MM.1S (cell line): Measurements from ENCODE around the gene MYO10.
A peak's percentile ranks its signal among the peaks of the same experiment; 100 is the strongest.

ENCODE experiments used
- DNase-seq: peaks from one replicate; pipeline ENCODE4 v3.0.0-alpha.2; 2015
- H2AFZ ChIP-seq: fragments of 300-600 bp; sonication (generic); 2 replicates; pipeline ENCODE4 v1.6.0; 2016; ENCODE audit warnings: antibody characterized with exemption, low read length
- H3F3A ChIP-seq: fragments of 300-600 bp; sonication (generic); 2 replicates; pipeline ENCODE4 v1.6.1; 2016; ENCODE audit warnings: mild to moderate bottlenecking, antibody characterized with exemption, low read length, moderate library complexity, mixed read lengths; ENCODE audit not compliant: insufficient read depth
- H3K27ac ChIP-seq: fragments of 300-600 bp; sonication (generic); 2 replicates; pipeline ENCODE4 v1.5.1; 2016; ENCODE audit warnings: mild to moderate bottlenecking, low read length
- H3K27me3 ChIP-seq: fragments of 300-600 bp; sonication (generic); replicated peaks from 2 replicates; pipeline ENCODE4 v1.6.0; 2016; ENCODE audit warnings: low read length; ENCODE audit not compliant: insufficient read depth
- H3K36me3 ChIP-seq: fragments of 300-600 bp; sonication (generic); replicated peaks from 2 replicates; pipeline ENCODE4 v1.6.1; 2016; ENCODE audit warnings: mild to moderate bottlenecking, low read length, mixed read lengths; ENCODE audit not compliant: insufficient read depth
- H3K4me1 ChIP-seq: fragments of 300-600 bp; sonication (generic); 2 replicates; pipeline ENCODE4 v1.6.1; 2016; ENCODE audit warnings: low read length, mixed read lengths
- H3K4me2 ChIP-seq: fragments of 300-600 bp; sonication (generic); 2 replicates; pipeline ENCODE4 v1.6.0; 2016; ENCODE audit warnings: low read depth, low read length
- H3K4me3 ChIP-seq: fragments of 300-600 bp; sonication (generic); 2 replicates; pipeline ENCODE4 v1.5.1; 2016; ENCODE audit warnings: low read length, mixed read lengths
- H3K79me2 ChIP-seq: fragments of 300-600 bp; sonication (generic); 2 replicates; pipeline ENCODE4 v1.6.1; 2016; ENCODE audit warnings: mixed run types, low read length, mixed read lengths
- H3K9ac ChIP-seq: fragments of 300-600 bp; sonication (generic); 2 replicates; pipeline ENCODE4 v1.6.1; 2016; ENCODE audit warnings: low read length, mixed read lengths
- H3K9me2 ChIP-seq: fragments of 300-600 bp; sonication (generic); replicated peaks from 2 replicates; pipeline ENCODE4 v1.6.1; 2016; ENCODE audit warnings: mild to moderate bottlenecking, low read length, mixed read lengths; ENCODE audit not compliant: insufficient read depth
- H3K9me3 ChIP-seq: fragments of 300-600 bp; sonication (generic); replicated peaks from 2 replicates; pipeline ENCODE4 v1.6.1; 2016; ENCODE audit warnings: mild to moderate bottlenecking, low read length, mixed read lengths; ENCODE audit not compliant: insufficient read depth
- H4K20me1 ChIP-seq: fragments of 300-600 bp; sonication (generic); 2 replicates; pipeline ENCODE4 v1.6.1; 2016; ENCODE audit warnings: mild to moderate bottlenecking, low read length, moderate library complexity, mixed read lengths; ENCODE audit not compliant: insufficient read depth
- CTCF ChIP-seq: fragments of 300-600 bp; sonication (generic); IDR thresholded peaks from 2 replicates; pipeline ENCODE4 v1.5.1; 2016; ENCODE audit warnings: antibody characterized with exemption, low read length, mixed read lengths
- EZH2 ChIP-seq: fragments of 300-600 bp; sonication (generic); optimal IDR thresholded peaks from 2 replicates; pipeline ENCODE3; 2017; ENCODE audit warnings: low read depth, mild to moderate bottlenecking, antibody characterized with exemption, low read length, mixed read lengths
- EZH2phosphoT487 ChIP-seq: fragments of 300-600 bp; sonication (generic); IDR thresholded peaks from 2 replicates; pipeline ENCODE4 v1.6.1; 2018; ENCODE audit warnings: antibody characterized with exemption, low read length

The MYO10 gene

GRCh38 chr5:16727755-16728325 is 208.2 kb downstream of the MYO10 start:
- H4K20me1 ChIP-seq = no peaks in the 10 kb centered on the region
- no peak overlapping the region for H2AFZ ChIP-seq
- H3K36me3 ChIP-seq = no peaks in the 10 kb centered on the region
- H3K9me2 ChIP-seq = no peaks in the 10 kb centered on the region
- no peaks in the 10 kb centered on the region for H3K27me3 ChIP-seq
- no peaks in the 10 kb centered on the region for H3K4me1 ChIP-seq
- H3K79me2 ChIP-seq = no peaks in the 10 kb centered on the region
- no peaks in the 10 kb centered on the region for H3F3A ChIP-seq
- no peaks in the 10 kb centered on the region for H3K9me3 ChIP-seq
- no peak for DNase-seq
- H3K9ac ChIP-seq = no peak overlapping the region
- no peak overlapping the region for H3K27ac ChIP-seq
- H3K4me2 ChIP-seq = no peak overlapping the region
- no peak overlapping the region for H3K4me3 ChIP-seq
- no peak for TF ChIP-seq EZH2phosphoT487
- no peak for TF ChIP-seq EZH2
- no peak for TF ChIP-seq CTCF

DNA sequence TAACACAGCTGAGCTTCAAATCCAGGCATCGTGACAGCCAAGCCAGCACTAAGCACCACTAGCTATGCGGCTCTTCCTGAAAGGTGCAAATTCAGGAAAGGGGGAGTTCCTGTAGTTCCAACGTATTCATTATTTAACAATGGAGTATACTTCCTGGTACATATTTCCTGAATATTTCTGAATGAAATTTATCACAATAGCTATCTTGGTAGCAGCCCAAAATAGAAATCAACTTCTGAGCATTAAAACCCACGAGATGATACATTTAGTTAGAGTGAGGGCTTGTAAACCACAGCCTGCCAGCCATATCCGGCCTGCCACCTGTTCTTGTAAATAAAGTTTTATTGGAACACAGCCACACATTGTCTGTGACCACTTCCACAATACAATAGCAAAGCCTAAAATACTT is 209.5 kb downstream of the MYO10 start:
- no peak overlapping the region for H3K27ac ChIP-seq
- H3K4me3 ChIP-seq = no peak overlapping the region
- no peak overlapping the region for H3K4me2 ChIP-seq
- H3K9me3 ChIP-seq = no peaks in the 10 kb centered on the region
- no peak for TF ChIP-seq CTCF
- no peak for TF ChIP-seq EZH2phosphoT487
- no peak for TF ChIP-seq EZH2
- H4K20me1 ChIP-seq = no peaks in the 10 kb centered on the region
- DNase-seq = peak; percentile 23
- no peak overlapping the region for H3K9ac ChIP-seq
- H2AFZ ChIP-seq = 0 out of 2 replicates have a peak overlapping the region, but pooled peaks have one; percentile 16
- H3F3A ChIP-seq = no peaks in the 10 kb centered on the region
- no peaks in the 10 kb centered on the region for H3K9me2 ChIP-seq
- no peaks in the 10 kb centered on the region for H3K79me2 ChIP-seq
- no peaks in the 10 kb centered on the region for H3K4me1 ChIP-seq
- no peaks in the 10 kb centered on the region for H3K36me3 ChIP-seq
- H3K27me3 ChIP-seq = no peaks in the 10 kb centered on the region

DNA sequence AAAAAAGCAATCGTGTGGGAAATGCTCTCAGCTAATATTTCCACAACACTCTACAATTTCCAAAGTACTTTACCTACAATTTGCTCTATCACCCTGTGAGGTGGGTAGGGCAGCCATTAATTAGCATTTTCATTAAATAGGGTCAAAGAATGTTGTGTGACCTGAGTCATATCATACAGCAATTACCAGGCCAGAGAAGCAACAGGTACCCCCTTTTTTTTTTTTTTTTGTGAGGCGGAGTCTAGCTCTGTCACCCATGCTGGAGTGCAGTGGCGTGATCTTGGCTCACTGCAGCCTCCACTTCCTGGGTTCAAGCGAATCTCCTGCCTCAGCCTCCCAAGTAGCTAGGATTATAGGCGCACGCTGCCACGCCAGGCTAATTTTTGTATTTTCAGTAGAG is 210.5 kb downstream of the MYO10 start:
- Histone ChIP-seq H3K4me1 (no peaks in the 10 kb centered on the region), H3K9me3 (no peaks in the 10 kb centered on the region), H3K9me2 (no peaks in the 10 kb centered on the region), H3F3A (no peaks in the 10 kb centered on the region), H3K79me2 (no peaks in the 10 kb centered on the region), H4K20me1 (no peaks in the 10 kb centered on the region), H2AFZ (no peak overlapping the region), H3K4me2 (no peak overlapping the region), H3K4me3 (no peak overlapping the region), H3K36me3 (no peaks in the 10 kb centered on the region), H3K9ac (no peak overlapping the region), H3K27ac (no peak overlapping the region), H3K27me3 (no peaks in the 10 kb centered on the region)
- TF ChIP-seq EZH2phosphoT487 (no peak), EZH2 (no peak), CTCF (no peak)
- no peak for DNase-seq
